Frontal cortex (tissue), 4 donors: Measurements from ENCODE around the gene PPIL1. TPM values are rescaled to one million over a fixed set of nuclear protein-coding genes. Genes with fewer than 3 reads are reported as not detected.
"Not testable (repeated sequence)": the region's sequence is repeated elsewhere in the genome, so short reads cannot be mapped to it uniquely, and the experiment has no call there.

Experiments
- DNase-seq, 2 donors: peaks; one replicate each; pipeline ENCODE4 v3.0.0; 2012; ENCODE audit warnings: low spot score in 2 of 2
- FAIRE-seq: peaks from 2 replicates; lab custom pipeline; 2012; peaks lifted over from hg19 to GRCh38; lab: Jason Lieb, UNC
- total RNA-seq: library from RNA; depleted of rRNA; stranded (reverse); fragments of >200 nt; gene quantifications from one replicate; pipeline ENCODE4 v1.2.3, GENCODE V29; 2014
- donor health status: control.
- donor health status: control.
- donor health status: control.

The PPIL1 gene
- total RNA-seq, result 40.8 TPM

GRCh38 chr6:36874443-36875249 is at the start of gene PPIL1:
Gene PPIL1 (minus strand): TSS chr6:36874803. CDS start chr6:36874772, 31 bp downstream.
- DNase-seq, result peak; percentile 81 to 83
- no peak for FAIRE-seq

GRCh38 chr6:36924131-36924530 is 49.5 kb upstream of the PPIL1 start:
- no peak for FAIRE-seq

GRCh38 chr6:36920546-36920945 is 45.9 kb upstream of the PPIL1 start:
- DNase-seq (no peak), FAIRE-seq (no peak)

More at GRCh38 chr6:36924131-36924530, 49.5 kb upstream of the PPIL1 start:
- no peak for DNase-seq

GRCh38 chr6:36920049-36920448 is 45.4 kb upstream of the PPIL1 start:
- FAIRE-seq, result no peak
- DNase-seq, result no peak

- DNase-seq (no peak), FAIRE-seq (no peak)
Measured at GRCh38 chr6:36917541-36918193, 43.1 kb upstream of the PPIL1 start.

GRCh38 chr6:36916126-36916525 is 41.5 kb upstream of the PPIL1 start:
- FAIRE-seq (no peak), DNase-seq (no peak)

- no peak for FAIRE-seq
- DNase-seq, result no peak
Measured at GRCh38 chr6:36915599-36915998, 41.0 kb upstream of the PPIL1 start.

- DNase-seq (no peak), FAIRE-seq (no peak)
Measured at GRCh38 chr6:36914227-36914794, 39.7 kb upstream of the PPIL1 start.

GRCh38 chr6:36913082-36913481 is 38.5 kb upstream of the PPIL1 start:
- FAIRE-seq, result no peak
- DNase-seq, result no peak

GRCh38 chr6:36912586-36912985 is 38.0 kb upstream of the PPIL1 start:
- FAIRE-seq (no peak), DNase-seq (peak in 1 of 2 donors; percentile 27)

GRCh38 chr6:36912030-36912454 is 37.4 kb upstream of the PPIL1 start:
- FAIRE-seq, result no peak
- no peak for DNase-seq

GRCh38 chr6:36908747-36909146 is 34.1 kb upstream of the PPIL1 start:
- no peak for DNase-seq
- no peak for FAIRE-seq

- FAIRE-seq (no peak), DNase-seq (peak in 1 of 2 donors; percentile 28)
Measured at GRCh38 chr6:36907781-36908180, 33.2 kb upstream of the PPIL1 start.

GRCh38 chr6:36906539-36907325 is 32.1 kb upstream of the PPIL1 start:
- FAIRE-seq (no peak), DNase-seq (peak in 1 of 2 donors; percentile 17)

- DNase-seq (no peak), FAIRE-seq (no peak)
Measured at GRCh38 chr6:36904851-36905393, 30.3 kb upstream of the PPIL1 start.

GRCh38 chr6:36904114-36904513 is 29.5 kb upstream of the PPIL1 start:
- no peak for FAIRE-seq
- DNase-seq, result no peak

GRCh38 chr6:36897609-36898008 is 23.0 kb upstream of the PPIL1 start:
- FAIRE-seq (no peak), DNase-seq (no peak)

GRCh38 chr6:36893976-36894932 is 19.7 kb upstream of the PPIL1 start:
- DNase-seq (no peak), FAIRE-seq (no peak)

- FAIRE-seq, DNase-seq: not testable (repeated sequence)
Measured at GRCh38 chr6:36891153-36891552, 16.6 kb upstream of the PPIL1 start.
